WERI-Rb-1 (cell line): ENCODE measurements around the gene MXD3.
"Not testable (repeated sequence)": the region's sequence is repeated elsewhere in the genome, so short reads cannot be mapped to it uniquely, and the experiment has no call there.

Experiments used
- DNase-seq: peaks from one replicate; pipeline ENCODE4 v3.0.0-alpha.2; 2020
- H3K27ac ChIP-seq: fragments of 250-450 bp; sonication (Bioruptor Pico); 2 replicates; pipeline ENCODE4 v1.5.1; 2020; ENCODE audit warnings: mild to moderate bottlenecking, moderate library complexity
- H3K27me3 ChIP-seq: fragments of 250-450 bp; sonication (Bioruptor Pico); 2 replicates; pipeline ENCODE4 v1.5.1; 2021; ENCODE audit warnings: mild to moderate bottlenecking, low read depth, moderate library complexity; ENCODE audit not compliant: insufficient read depth, severe bottlenecking
- H3K36me3 ChIP-seq: fragments of 250-450 bp; sonication (Bioruptor Pico); 2 replicates; pipeline ENCODE4 v1.5.1; 2020; ENCODE audit warnings: mild to moderate bottlenecking, moderate library complexity
- H3K4me3 ChIP-seq: 2 replicates; pipeline ENCODE4 v1.5.1; 2011; ENCODE audit warnings: low read depth, mild to moderate bottlenecking, control low read depth, low read length
- H3K9me3 ChIP-seq: fragments of 250-450 bp; sonication (Bioruptor Pico); 2 replicates; pipeline ENCODE4 v1.5.1; 2021; ENCODE audit warnings: mild to moderate bottlenecking, moderate library complexity; ENCODE audit not compliant: severe bottlenecking
- CTCF ChIP-seq: IDR thresholded peaks from 2 replicates; pipeline ENCODE4 v1.5.1; 2011; ENCODE audit warnings: low read depth, mild to moderate bottlenecking, control low read depth, inconsistent platforms, low read length

MXD3 gene

GRCh38 chr5:177309351-177310191 lies 2.1 kb downstream of the MXD3 start:
- H3K9me3 ChIP-seq: no peaks in the 10 kb centered on the region
- no peak overlapping the region for H3K4me3 ChIP-seq
- H3K27ac ChIP-seq: no peak overlapping the region
- H3K36me3 ChIP-seq: peaks cover 23% of the 10 kb centered on the region
- peak; percentile 77 for TF ChIP-seq CTCF
- H3K27me3 ChIP-seq: no peaks in the 10 kb centered on the region
- peak; percentile 72 for DNase-seq

DNA sequence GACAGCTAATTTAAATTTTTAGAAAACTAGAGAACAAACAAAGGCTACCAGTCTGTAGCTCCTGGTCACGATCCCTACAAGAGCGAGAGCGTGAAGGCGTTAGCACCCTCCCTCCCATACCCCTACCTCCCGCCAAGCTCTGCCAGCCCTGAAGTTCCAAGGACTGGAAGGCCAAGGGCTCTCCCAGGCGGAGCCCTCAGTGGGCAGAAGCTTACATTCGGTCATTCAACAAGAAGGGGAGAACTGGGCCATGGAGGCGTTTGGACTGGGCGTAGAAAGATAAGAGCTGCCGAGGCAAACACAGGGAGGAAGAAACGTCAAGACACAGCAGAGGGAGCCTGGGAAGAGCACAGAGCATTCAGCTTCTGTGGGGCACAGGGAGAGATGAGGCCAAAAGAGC lies 3.0 kb downstream of the MXD3 start:
- no peak for DNase-seq
- H3K27me3 ChIP-seq: no peaks in the 10 kb centered on the region
- H3K27ac ChIP-seq: no peak overlapping the region
- H3K9me3 ChIP-seq: no peaks in the 10 kb centered on the region
- TF ChIP-seq CTCF: no peak
- peaks cover 23% of the 10 kb centered on the region for H3K36me3 ChIP-seq
- H3K4me3 ChIP-seq: no peak overlapping the region

DNA sequence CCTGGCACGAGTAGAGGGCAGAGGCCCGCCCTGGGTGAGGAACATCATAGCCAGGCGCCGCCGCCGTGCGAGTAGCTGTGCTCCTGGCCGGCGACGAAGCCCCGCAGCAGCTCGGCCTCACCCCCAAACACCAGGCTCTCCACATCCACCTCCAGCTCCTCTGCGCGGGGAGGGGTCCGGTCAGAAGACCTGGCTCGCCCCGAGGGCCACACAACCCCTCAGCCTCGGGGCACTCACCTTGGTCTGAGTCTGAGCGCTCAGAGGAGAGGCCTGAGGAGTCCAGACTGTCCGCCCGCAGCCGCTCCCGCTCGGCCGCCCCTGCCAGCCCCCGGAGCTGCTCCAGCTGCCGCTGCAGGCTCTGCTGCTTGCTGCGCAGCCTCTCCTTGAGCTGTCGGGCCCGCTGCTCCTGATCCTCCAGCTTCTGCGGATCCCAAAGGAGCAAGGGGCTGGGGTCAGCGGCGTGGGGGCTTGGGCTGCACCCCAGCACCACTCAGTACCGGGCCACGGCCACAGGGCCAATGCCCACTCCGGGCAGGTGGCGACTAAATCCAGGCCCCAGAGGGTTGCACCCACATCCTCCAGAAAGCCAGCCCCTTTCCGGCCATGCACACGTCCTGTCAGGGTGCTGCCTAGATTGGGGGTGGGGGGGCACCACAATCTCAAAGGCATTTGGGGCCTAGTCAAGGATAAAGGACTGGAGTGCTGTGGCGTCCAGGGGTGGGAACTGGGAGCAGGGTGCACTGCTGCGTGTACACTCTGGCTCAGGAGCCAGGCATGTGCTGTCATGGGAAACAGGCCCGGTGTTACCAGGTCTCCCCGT lies 3.9 kb downstream of the MXD3 start:
- no peak overlapping the region for H3K4me3 ChIP-seq
- no peak overlapping the region for H3K27ac ChIP-seq
- no peak for TF ChIP-seq CTCF
- DNase-seq: no peak
- H3K9me3 ChIP-seq: no peaks in the 10 kb centered on the region
- H3K36me3 ChIP-seq: peaks cover 23% of the 10 kb centered on the region
- H3K27me3 ChIP-seq: no peaks in the 10 kb centered on the region

GRCh38 chr5:177306674-177307543 lies 4.8 kb downstream of the MXD3 start:
- no peaks in the 10 kb centered on the region for H3K9me3 ChIP-seq
- peaks cover 23% of the 10 kb centered on the region for H3K36me3 ChIP-seq
- TF ChIP-seq CTCF: no peak
- DNase-seq: no peak
- H3K27me3 ChIP-seq: no peaks in the 10 kb centered on the region
- no peak overlapping the region for H3K27ac ChIP-seq
- no peak overlapping the region for H3K4me3 ChIP-seq

DNA sequence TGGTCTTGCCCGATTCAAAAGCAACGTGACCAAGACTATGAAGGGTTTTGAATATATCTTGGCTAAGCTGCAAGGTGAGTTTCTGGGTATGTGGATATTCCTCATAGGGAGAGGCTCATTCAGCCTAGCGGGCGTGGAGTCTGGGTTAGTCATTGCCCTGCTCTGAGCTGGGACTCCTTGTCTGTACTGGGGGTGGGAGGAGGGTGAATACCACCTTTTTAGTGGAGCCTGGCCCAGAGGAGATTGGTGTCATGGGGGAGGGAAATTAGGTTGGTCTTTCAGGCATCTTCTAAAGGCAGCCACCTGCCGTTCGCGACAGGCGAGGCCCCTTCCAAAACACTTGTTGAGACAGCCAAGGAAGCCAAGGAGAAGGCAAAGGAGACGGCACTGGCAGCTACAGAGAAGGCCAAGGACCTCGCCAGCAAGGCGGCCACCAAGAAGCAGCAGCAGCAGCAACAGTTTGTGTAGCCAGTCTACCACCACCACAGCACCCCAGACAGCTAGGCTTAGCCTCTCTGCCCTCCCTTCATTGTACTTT lies 5.5 kb downstream of the MXD3 start:
- H3K4me3 ChIP-seq, H3K27ac ChIP-seq, H3K9me3 ChIP-seq, H3K27me3 ChIP-seq, DNase-seq: not testable (repeated sequence)
- peaks cover 23% of the 10 kb centered on the region for H3K36me3 ChIP-seq
